Small intestine (tissue), 7 donors: ENCODE results near the gene NDUFS8. TPM values are rescaled to one million over a fixed set of nuclear protein-coding genes. Genes with fewer than 3 reads are reported as not detected.

Source experiments
- DNase-seq, 2 donors: peaks; one replicate each; pipeline versions ENCODE4 v3.0.0 to v3.0.0-alpha.2; 2013
- FAIRE-seq: peaks from 2 replicates; lab custom pipeline; 2012; peaks lifted over from hg19 to GRCh38; lab: Jason Lieb, UNC
- H3K27ac ChIP-seq, 3 donors: one replicate each; pipeline ENCODE4 v1.5.1; 2013; ENCODE audit warnings: low read length in 2 of 3, mild to moderate bottlenecking in 2 of 3, control low read depth in 1 of 3, inconsistent platforms in 1 of 3, low read depth in 1 of 3, moderate library complexity in 1 of 3
- H3K27me3 ChIP-seq, 3 donors: one replicate each; pipeline ENCODE4 v1.6.1; 2013; ENCODE audit warnings: low read length in 3 of 3, inconsistent platforms in 1 of 3; ENCODE audit not compliant: control insufficient read depth in 3 of 3, insufficient read depth in 3 of 3
- H3K36me3 ChIP-seq, 3 donors: one replicate each; pipeline ENCODE4 v1.6.1; 2013; ENCODE audit warnings: low read length in 3 of 3, inconsistent platforms in 1 of 3, low read depth in 1 of 3, mild to moderate bottlenecking in 1 of 3, moderate library complexity in 1 of 3; ENCODE audit not compliant: control insufficient read depth in 3 of 3, insufficient read depth in 2 of 3
- H3K4me1 ChIP-seq, 3 donors: one replicate each; pipeline ENCODE4 v1.6.1; 2013; ENCODE audit warnings: low read length in 2 of 3, inconsistent platforms in 1 of 3, low read depth in 1 of 3, mild to moderate bottlenecking in 1 of 3, moderate library complexity in 1 of 3; ENCODE audit not compliant: control insufficient read depth in 3 of 3, insufficient read depth in 2 of 3
- H3K4me3 ChIP-seq, 3 donors: one replicate each; pipeline ENCODE4 v1.5.1; 2013; ENCODE audit warnings: low read length in 3 of 3, control low read depth in 1 of 3, inconsistent platforms in 1 of 3, low read depth in 1 of 3, mild to moderate bottlenecking in 1 of 3, moderate library complexity in 1 of 3
- H3K9me3 ChIP-seq, 2 donors: one replicate each; pipeline ENCODE4 v1.6.1; 2013; ENCODE audit warnings: low read depth in 1 of 2, low read length in 1 of 2; ENCODE audit not compliant: control insufficient read depth in 2 of 2, insufficient read depth in 1 of 2
- WGBS, 3 donors: extraction: QIAGEN DNeasy Blood & Tissue Kit; methylation state at CpG; one replicate each; pipeline ENCODE4 v1.1.7; 2013; 5-methylcytosine and 5-hydroxymethylcytosine counted together
- polyA plus RNA-seq, 4 donors: library from polyadenylated mRNA; stranded (reverse) in 3 of 4; unstranded in 1 of 4; fragments of 200-250 nt in 3 of 4; fragments of 120-200 nt in 1 of 4; gene quantifications; one replicate each; pipeline versions ENCODE4 v1.2.1 to v1.2.3, GENCODE V29; 2013
- donor health status: healthy with polysubstance abuse.
- donor health status: control.
- donor health status: control.
- donor health status: Bipolar disorder and iron deficiency.
- donor health status: healthy.

Gene NDUFS8
- polyA plus RNA-seq, 4 donors = 71.4 to 290 (median 203) TPM

GRCh38 chr11:68044898-68045351 lies 14.4 kb downstream of the NDUFS8 start:
- Histone ChIP-seq H3K9me3 (no peaks in the 10 kb centered on the region), H3K4me3 (no peak overlapping the region), H3K4me1 (peaks cover under 1 to 20% (median 5%) of the 10 kb centered on the region in 3 donors), H3K36me3 (peaks cover 13 to 90% (median 21%) of the 10 kb centered on the region in 3 donors), H3K27me3 (no peaks in the 10 kb centered on the region), H3K27ac (no peak overlapping the region)
- WGBS, 3 donors = 92 to 95% (median 94%) methylated on average over 16 to 18 of the region's 18 CpGs
- FAIRE-seq (no peak), DNase-seq (no peak)

- 89 to 93% (median 92%) methylated on average over 37 of the region's 37 CpGs for WGBS, 3 donors
- FAIRE-seq = no peak
- H3K36me3 ChIP-seq = peaks cover 22 to 97% (median 23%) of the 10 kb centered on the region in 3 donors
Observed at GRCh38 chr11:68047437-68048290, 17.2 kb downstream of the NDUFS8 start.

GRCh38 chr11:68048681-68049508 lies 18.4 kb downstream of the NDUFS8 start:
- H3K4me1 ChIP-seq = no peaks in the 10 kb centered on the region
- H3K36me3 ChIP-seq = peaks cover 22 to 94% (median 25%) of the 10 kb centered on the region in 3 donors
- no peak overlapping the region for H3K4me3 ChIP-seq
- no peaks in the 10 kb centered on the region for H3K27me3 ChIP-seq
- H3K9me3 ChIP-seq = no peaks in the 10 kb centered on the region
- no peak for FAIRE-seq
- 91% methylated on average over 33 to 35 of the region's 35 CpGs for WGBS, 3 donors
- no peak overlapping the region for H3K27ac ChIP-seq
- no peak for DNase-seq

More at GRCh38 chr11:68047437-68048290, 17.2 kb downstream of the NDUFS8 start:
- no peak overlapping the region for H3K27ac ChIP-seq
- H3K4me3 ChIP-seq = no peak overlapping the region
- no peaks in the 10 kb centered on the region for H3K9me3 ChIP-seq
- no peaks in the 10 kb centered on the region for H3K27me3 ChIP-seq
- no peak for DNase-seq
- peaks cover 0 to 9% (median 3%) of the 10 kb centered on the region in 3 donors for H3K4me1 ChIP-seq

GRCh38 chr11:68049509-68050370 lies 19.3 kb downstream of the NDUFS8 start:
- WGBS, 3 donors = 89 to 93% (median 90%) methylated on average over 36 to 40 of the region's 40 CpGs
- no peak for FAIRE-seq
- no peak for DNase-seq
- peaks cover 20 to 93% (median 23%) of the 10 kb centered on the region in 3 donors for H3K36me3 ChIP-seq
- no peaks in the 10 kb centered on the region for H3K9me3 ChIP-seq
- no peaks in the 10 kb centered on the region for H3K4me1 ChIP-seq
- no peak overlapping the region for H3K4me3 ChIP-seq
- H3K27ac ChIP-seq = no peak overlapping the region
- H3K27me3 ChIP-seq = no peaks in the 10 kb centered on the region

- DNase-seq = no peak
- no peaks in the 10 kb centered on the region for H3K4me1 ChIP-seq
- WGBS, 3 donors = 93 to 97% (median 94%) methylated on average over 16 to 18 of the region's 18 CpGs
- no peak overlapping the region for H3K27ac ChIP-seq
- no peaks in the 10 kb centered on the region for H3K9me3 ChIP-seq
- no peak overlapping the region for H3K4me3 ChIP-seq
- FAIRE-seq = no peak
- no peaks in the 10 kb centered on the region for H3K27me3 ChIP-seq
- H3K36me3 ChIP-seq = peaks cover 19 to 93% (median 23%) of the 10 kb centered on the region in 3 donors
Observed at GRCh38 chr11:68050371-68050841, 19.9 kb downstream of the NDUFS8 start.

- Histone ChIP-seq H3K36me3 (peaks cover 10 to 88% (median 23%) of the 10 kb centered on the region in 3 donors), H3K9me3 (no peaks in the 10 kb centered on the region), H3K4me1 (no peaks in the 10 kb centered on the region), H3K27me3 (no peaks in the 10 kb centered on the region), H3K27ac (no peak overlapping the region), H3K4me3 (no peak overlapping the region)
- DNase-seq (no peak), FAIRE-seq (no peak)
- 71 to 81% (median 73%) methylated on average over 13 to 14 of the region's 14 CpGs for WGBS, 3 donors
Observed at GRCh38 chr11:68051191-68052136, 21.0 kb downstream of the NDUFS8 start.

GRCh38 chr11:68052137-68052873 lies 21.8 kb downstream of the NDUFS8 start:
- 83 to 89% (median 84%) methylated on average over 15 of the region's 15 CpGs for WGBS, 3 donors
- FAIRE-seq (no peak), DNase-seq (no peak)
- peaks cover 8 to 89% (median 23%) of the 10 kb centered on the region in 3 donors for H3K36me3 ChIP-seq
- no peaks in the 10 kb centered on the region for H3K27me3 ChIP-seq
- H3K4me3 ChIP-seq = no peak overlapping the region
- no peak overlapping the region for H3K27ac ChIP-seq
- no peaks in the 10 kb centered on the region for H3K9me3 ChIP-seq
- no peaks in the 10 kb centered on the region for H3K4me1 ChIP-seq
